Stimulated activated CD4-positive, alpha-beta T cell treated with anti-CD3 and anti-CD28 coated beads, Interleukin-1b, Interleukin-23, amount 100 ng/mL, for 24 hours (primary cell): ENCODE data around the gene CIAPIN1.
"Not testable (repeated sequence)": the region's sequence is repeated elsewhere in the genome, so short reads cannot be mapped to it uniquely, and the experiment has no call there.

ENCODE experiments used
- DNase-seq, 4 experiments: peaks; one replicate each; pipeline ENCODE4 v3.0.0-alpha.2; 2020; ENCODE audit warnings: low read depth in 4 of 4, low spot score in 1 of 4

Gene CIAPIN1

DNA sequence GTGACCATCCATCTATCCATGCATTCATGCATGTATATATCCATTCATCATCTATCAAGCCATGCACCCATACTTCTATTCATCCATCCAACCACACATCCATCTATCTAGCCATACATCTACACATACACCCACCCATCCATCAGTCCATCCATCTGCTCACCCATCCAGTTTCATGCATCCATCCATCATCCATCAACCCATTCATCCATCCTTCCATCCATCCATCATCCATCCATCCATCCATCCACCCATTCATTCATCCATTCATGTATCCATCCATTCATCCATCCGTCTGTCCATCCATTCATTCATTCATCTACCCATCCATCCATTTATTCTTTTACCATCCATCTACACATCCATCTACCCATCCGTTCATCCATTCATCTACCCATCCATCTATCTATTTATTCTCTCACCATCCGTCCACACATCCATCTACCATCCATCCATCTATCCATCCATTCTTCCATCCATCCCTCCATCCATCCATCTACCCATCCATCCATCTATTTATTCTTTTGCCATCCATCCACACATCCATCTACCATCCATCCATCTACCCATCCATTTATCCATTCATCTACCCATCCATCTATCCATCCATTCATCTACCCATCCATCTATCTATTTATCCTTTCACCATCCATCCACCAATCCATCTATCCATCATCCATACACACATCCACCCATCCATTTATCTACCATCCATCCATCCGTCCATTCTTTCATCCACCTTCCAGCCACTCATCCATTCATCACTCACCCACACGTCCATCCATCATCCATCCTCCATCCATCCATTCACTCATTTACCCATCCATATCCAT, 39.4 kb downstream of the CIAPIN1 start:
- no peak for DNase-seq

DNA sequence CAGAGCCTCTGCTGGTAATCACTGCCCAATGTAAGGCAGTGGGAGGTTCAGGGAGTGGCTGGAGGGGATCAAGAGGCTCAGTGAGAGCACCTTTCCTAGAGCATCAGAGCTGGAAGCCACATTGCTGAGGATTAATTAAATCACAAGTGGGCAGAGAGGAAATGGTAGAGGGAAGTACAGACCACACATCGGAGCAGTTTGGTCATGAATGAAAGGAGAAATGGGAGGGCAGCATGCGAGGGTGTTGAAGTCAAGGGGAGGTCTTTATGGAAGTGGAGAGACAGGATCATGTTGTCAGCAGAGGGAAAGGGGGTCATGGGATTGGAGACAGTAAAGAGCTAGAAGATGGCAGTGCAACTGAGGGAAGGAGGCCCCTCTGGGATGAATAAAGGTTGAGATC, 40.3 kb downstream of the CIAPIN1 start:
- no peak for DNase-seq

DNA sequence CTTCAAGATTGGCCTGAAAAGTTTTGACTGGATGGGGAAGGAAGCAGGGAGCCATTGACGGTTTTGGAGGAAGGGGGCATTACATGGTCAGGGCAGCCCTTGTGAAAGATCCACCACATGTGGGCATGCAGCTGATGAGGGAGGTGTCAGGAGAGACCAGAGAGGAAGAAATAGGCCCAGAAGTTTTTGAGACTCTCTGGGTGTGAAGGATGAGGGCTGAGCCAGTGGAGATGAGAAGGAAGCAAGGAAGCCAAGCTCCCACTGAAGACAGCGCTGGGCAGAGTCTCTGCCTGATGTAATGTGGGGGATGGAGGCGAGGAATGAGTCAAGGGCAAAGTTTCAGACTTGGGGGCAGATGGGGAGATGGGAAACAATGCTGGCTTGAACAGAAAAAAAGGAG, 42.1 kb downstream of the CIAPIN1 start:
- DNase-seq = no peak

DNA sequence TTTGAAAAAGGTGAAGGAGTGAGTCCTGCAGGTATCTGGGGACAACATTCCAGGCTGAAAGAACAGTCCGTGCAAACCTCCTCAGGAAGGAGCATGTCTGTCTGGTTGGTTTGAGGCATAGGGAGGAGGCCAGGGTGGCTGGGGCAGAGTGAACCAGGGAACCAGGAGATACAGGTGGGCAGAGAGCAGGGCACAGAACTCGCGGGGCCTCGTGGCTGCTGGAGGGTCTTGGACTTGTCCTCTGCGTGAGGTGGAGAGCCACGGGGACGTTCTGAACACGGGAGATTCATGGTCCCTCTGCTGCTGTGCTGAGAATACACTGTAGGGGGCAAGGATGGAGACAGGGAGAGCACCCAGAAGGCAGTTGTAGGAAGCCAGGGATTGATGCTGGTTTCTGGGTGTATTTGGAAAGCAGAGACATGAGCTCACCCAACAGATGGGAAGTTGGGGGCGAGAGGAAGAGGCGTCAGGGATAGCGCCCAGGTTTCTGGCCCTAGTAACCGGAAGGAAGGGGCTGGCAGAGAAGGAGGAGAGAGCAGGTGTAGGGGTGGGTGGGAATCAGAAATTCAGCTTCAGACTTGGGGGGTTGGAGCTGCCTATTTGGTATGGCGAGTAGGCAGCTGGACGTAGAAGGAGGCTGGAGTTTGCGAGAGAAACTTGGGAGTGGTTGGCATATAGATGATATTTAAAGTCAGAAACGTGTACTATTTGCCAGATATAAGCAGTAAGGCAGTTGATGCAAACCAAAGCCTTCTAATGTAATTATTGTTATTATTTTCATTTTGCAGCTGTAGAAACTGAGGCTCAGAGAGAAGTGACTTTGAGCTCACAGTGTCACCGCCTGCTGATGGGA, 43.0 kb downstream of the CIAPIN1 start, which contains the start of gene CCL17:
Gene CCL17, plus strand, starts transcription at position 803 of the 853 bp plus-strand sequence. CDS start 9,166 bp downstream, outside the sequence.
- DNase-seq = no peak

DNA sequence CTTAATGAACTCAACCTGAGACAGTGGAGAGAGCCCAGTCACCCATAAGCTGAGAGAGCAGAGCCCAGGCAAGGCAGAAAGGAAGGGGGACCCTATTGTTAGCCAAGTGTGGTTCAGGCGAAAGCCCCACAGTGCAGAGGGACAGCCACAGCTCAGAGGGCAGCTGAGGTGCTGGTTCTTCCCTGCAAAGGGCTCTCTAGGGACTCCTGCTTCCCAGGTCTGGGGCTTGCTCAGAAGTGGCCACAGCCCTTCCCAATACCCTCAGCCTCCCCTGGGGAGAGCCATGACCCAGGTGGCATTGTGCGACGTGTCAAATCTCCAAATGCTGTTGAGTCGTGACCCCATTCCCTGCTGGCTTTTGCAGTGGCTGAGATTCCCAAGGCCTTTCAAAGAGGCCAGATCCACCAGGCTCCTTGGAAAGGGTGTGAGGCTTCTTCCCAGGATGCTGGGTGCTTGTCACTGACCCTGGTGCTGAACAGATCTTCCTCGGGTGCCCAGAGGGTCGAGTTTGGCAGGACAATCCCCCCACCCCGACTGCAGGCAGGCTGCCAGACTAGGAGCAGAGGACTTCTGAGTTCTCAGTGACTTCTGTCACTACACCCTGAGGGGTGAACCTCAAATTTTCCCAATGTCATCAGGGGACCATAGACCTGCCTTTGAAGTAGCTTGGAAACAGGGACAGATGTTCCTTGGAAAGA, 45.1 kb downstream of the CIAPIN1 start:
- no peak for DNase-seq

DNA sequence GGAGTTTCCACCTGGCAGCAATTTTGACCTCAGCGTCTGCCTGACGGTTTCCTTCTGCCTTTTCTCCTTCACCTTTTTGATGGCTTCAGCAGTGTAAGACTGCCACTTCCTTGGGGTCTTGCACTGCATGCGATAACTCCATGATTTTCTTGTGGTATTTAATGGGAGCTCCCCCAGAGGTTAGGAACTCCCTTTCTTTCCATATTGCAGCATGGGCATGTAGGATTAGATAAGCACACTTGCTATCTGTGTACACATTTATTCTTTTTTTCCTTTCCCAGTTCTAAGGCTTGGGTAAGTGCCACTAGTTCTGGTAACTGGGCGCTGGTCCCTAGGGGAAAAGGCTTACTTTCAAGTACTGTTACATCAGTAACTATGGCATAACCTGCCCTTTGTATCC, 49.7 kb downstream of the CIAPIN1 start:
- DNase-seq = not testable (repeated sequence)

DNA sequence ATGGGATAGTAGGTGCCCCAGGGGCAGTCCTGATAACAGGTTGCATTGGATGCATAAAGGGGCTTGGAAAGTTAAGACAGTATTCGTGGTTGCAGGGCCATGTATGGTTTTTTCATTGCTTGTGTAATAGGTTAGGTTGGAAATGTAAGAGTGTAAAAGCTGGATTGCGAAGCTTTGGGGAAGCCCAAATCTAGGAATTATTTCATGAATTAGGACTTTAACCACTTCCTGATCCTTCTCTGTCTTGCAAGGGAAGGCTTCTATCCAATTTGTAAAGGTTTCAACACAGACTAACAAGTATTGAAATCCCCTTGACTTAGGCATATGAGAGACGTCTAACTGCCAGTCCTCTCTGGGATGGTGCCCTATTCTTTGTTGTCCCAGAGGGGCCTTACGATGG, 50.4 kb downstream of the CIAPIN1 start:
- no peak for DNase-seq

DNA sequence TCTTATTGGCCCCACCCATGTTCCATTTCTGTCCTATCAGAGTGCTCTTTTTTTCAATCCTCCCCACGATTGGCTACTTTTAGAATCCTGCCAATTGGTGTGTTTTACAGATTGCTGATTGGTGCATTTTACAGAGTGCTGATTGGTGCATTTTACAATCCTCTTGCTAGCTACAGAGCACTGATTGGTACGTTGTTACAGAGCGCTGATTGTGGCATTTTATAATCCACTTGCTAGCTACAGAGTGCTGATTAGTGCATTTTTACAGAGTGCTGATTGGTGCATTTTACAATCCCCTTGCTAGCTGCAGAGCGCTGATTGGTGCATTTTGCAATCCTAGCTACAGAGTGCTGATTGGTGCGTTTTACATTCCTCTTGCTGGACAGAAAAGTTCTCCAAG, 52.2 kb downstream of the CIAPIN1 start:
- DNase-seq = no peak

DNA sequence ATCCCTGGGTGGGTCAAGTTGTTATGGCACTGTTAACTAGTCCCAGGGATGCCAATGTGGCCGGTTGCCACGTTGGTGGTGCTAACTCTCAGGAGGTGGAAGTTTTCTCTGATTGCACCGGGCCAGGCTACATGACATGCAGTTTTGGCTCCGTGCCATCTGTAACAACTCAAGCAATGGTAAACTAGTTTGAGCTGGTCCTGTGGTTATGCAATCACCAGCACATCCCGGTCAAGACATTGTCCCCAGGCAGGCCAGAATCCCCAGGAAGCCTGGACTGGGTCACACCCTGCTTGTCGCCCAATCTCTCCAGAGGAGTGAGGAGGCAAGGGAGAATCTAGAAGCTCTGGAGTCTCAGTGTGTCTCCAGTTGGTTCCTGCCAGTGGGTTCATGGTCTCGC, 52.7 kb downstream of the CIAPIN1 start:
- no peak for DNase-seq

DNA sequence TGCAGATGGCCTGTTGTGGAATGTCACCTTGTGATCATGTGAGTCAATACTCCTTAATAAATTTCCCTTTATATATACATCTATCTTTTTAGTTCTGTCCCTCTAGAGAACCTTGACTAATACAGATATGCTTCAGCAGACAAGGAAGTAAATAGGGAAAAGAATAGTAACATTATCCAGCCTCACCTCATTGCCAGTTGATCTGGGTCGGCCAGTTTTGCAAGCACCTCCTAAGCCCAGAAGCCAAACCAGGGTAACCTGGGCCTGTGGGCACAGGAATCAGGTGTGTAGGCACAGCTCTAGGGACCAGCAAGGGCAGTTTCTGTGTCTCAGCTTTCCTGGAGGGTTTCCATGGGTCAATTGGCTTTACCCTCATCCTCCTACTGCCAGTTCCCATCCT, 54.5 kb downstream of the CIAPIN1 start:
- no peak for DNase-seq

DNA sequence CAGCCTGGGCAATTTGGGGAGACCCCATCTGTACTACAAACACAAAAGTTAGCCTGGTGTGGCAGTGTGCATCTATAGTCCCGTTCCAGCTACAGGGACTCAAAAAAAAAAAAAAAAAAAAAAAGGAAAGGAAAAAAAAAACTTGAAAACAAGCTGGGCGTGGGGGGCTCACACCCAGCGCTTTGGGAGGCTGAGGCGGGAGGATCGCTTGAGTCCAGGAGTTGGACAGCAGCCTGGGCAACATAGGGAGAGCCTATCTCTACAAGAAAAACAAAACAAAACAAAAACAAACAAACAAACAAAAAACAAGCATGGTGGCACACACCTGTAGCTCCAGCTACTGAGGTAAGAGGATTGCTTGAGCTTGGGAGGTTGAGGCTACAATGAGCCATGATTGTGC, 55.5 kb downstream of the CIAPIN1 start:
- no peak for DNase-seq

DNA sequence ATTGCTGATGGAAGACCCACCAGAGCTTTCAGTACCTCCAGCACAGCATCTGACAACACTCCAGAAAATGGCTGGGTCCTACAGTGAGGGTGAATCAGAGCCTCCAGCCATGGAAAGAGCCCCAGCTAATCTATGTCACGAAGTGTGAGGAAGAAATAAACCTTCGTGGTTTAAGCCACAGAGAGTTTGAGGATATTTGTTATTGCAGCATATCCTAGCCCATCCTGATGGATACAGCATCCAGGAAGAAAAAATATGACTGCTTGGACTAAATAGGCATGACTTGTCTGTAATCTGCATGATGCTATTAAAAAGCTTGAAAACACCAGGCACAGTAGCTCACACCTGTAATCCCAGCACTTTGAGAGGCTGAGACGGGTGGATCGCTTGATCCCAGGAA, 55.9 kb downstream of the CIAPIN1 start:
- no peak for DNase-seq

DNA sequence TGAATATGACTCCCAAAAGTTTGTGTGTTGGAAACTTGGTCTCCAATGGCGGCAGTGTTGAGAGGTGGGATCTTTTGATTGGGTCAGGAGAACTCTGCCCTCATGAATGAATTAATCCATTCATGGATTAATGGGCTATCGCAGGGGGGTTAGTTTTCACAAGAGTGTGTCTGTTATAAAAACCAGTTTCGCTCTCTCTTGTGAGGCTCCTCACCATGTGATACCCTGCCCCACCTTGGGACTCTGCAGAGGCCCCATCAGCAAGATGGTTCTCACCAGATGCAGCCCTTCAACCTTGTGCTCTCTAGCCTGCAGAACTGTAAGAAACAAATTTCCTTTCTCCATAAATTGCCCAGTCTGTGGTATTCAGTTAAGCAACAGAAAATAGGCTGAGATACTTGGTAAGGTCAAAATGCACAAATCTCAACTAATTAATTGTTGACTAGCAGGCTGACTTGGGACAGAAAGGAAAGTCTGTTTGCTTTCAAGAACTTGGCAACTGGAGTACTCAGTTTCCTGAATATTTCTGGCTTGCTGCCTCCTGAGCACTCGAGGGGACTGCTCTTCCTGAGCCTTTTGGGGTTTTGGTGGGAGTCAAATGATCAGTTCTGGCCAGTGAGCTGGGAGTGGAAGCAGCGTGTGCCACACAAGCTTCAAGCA, 56.4 kb downstream of the CIAPIN1 start:
- no peak for DNase-seq

DNA sequence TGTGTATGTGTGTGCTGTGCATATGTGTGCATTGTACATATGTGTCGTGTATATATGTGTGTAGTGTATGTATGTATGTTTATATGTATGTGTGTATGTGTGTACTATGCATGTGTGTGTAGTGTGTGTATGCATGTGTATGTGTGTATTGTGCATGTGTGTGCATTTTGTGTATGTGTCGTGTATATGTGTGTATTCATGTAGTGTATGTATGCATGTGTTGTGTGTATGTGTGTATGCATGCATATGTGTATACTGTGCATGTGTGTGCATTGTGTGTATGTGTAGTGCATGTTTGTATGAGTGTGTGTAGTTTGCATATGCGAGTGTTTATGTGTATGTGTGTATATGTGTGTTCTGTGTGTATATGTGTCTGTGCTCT, 58.1 kb downstream of the CIAPIN1 start:
- no peak for DNase-seq

DNA sequence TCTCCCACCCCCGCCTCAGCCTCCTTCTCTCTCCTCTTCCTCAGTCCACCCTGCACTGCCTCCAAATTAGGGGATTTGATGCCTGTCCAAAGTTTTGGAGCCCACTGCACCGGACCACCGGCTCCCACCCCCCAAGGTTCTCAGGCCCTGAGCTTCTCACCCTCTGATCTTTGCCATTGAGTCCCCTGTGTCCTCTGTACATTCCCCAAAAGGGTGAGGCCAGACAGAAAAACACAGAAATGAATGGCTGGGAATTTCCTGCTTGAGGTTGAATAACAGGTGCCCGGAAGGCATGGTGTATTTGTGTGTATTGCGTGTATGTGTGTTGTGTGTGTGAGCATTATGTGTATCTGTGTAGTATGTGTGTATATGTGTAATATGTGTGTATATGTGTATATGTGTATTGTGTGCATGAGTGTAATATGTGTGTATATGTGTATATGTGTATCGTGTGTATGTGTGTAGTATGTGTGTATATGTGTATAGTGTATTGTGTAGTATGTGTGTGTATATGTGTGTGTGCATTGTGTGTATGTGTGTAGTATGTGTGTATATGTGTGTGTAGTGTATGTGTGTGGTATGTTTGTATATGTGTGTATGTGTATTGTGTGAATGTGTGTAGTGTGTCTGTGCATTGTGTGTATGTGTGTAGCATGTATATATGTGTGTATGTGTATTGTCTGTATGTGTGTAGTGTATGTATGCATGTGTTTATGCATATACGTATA, 58.7 kb downstream of the CIAPIN1 start:
- no peak for DNase-seq

DNA sequence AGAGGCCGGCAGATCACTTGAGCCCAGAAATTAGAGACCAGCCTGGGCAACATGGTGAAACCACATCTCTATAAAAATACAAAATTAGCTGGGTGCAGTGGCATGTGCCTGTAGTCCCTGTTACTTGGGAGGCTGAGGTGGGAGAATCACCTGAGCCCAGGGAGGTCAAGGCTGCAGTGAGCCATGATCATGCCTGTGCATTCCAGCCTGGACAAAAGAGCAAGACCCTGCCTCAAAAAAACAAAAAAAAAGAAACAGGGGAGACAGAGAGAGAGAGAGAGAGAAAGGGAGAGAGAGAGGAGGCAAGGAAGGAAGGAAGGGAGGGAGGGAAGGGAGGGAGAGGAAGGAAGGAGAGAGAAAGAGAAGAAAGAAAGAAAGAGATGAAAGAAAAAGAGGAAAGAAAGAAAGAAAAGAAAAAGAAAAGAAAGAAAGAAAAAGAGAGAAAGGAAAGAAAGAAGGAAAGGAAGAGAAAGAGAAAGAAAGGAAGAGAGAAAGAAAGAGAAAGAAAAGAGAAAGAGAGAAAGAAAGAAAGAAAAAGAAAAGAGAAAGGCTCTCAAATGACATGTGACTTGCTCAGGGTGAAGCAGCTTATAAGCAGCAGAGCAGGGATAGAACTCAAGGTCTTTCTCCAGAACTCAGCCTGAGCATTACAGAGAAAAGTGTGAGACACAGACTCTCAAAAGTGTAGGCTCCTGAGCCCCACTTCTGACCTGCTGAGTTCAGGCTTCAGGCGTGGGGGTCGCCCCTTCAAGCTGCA, 59.4 kb downstream of the CIAPIN1 start:
- no peak for DNase-seq

DNA sequence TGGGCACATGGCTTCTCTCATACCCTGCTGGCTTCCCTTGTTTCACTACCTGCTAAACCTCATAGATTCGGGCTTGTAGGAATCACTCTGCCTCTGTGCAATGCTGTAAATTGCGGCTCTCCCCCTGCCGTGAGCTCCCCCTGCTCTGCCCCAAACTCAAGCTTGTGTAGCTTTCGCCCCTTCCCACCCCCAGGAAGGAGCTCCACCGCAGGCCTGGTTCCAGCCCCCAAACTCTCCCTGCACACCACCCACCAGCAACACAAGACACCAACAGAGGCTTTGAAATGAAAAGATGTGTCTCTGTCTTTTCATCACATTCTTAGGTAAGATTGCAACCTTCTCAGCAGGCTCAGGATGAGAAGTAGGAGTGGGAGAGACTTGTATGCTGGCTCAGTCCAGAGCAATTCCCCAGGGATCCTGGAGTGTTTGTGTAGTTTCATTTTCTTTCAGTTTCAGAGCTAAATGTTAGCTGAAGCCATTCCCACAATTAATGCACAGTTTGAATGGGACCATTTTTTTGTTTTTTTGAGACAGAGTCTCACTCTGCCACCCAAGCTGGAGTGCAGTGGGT, 60.7 kb downstream of the CIAPIN1 start:
- DNase-seq = no peak

DNA sequence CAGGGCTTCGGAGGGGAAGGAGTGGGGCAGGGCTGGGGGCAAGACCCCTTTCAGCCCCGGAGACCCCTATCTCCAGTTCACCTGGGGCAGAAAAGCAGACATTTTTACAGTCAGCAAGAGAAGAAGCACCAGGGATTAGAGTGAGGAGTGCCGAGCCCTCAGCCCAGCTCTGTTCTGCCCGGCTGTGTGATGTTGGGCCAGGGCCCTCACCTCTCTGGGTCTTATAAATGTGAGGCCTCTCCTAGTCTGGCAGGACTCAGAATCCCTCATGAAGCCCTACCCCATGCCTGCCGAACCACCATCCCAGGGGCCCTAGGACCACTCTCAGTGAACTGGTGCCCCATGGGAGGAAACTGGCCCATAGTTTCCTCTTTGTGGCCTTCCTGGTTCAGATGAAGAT, 62.1 kb downstream of the CIAPIN1 start:
- DNase-seq = no peak

DNA sequence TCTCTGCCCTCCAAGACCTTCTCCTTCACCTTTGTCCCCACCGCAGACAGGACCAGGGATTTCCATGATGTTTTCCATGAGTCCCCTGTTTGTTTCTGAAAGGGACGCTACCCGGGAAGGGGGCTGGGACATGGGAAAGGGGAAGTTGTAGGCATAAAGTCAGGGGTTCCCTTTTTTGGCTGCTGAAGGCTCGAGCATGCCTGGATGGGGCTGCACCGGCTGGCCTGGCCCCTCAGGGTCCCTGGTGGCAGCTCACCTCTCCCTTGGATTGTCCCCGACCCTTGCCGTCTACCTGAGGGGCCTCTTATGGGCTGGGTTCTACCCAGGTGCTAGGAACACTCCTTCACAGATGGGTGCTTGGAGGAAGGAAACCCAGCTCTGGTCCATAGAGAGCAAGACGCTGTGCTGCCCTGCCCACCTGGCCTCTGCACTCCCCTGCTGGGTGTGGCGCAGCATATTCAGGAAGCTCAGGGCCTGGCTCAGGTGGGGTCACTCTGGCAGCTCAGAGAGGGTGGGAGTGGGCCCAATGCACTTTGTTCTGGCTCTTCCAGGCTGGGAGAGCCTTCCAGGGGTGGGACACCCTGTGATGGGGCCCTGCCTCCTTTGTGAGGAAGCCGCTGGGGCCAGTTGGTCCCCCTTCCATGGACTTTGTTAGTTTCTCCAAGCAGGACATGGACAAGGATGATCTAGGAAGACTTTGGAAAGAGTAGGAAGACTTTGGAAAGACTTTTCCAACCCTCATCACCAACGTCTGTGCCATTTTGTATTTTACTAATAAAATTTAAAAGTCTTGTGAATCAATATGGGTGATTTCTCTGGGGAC, 62.7 kb downstream of the CIAPIN1 start:
- DNase-seq = no peak
